ENCODE results near the gene LAPTM4A.

The LAPTM4A gene

GRCh38 chr2:20011276-20012031 lies 40.0 kb downstream of the LAPTM4A start:
- TF ChIP-seq CTCF (conservative IDR thresholded peaks at IDR 0.05; ENCODE audit: low read depth): no peak
- H3K27ac ChIP-seq: no peak overlapping the region
- no peak for DNase-seq (ENCODE audit: low spot score)
- ChIA-PET POLR2A (ENCODE audit: low non-redundant PET) (no interaction called here), CTCF (interaction anchor here (0.6 kb wide), 1 partner anchor 280 kb away, joined by 3 read pairs; no protein-coding TSS in a partner anchor)

DNA sequence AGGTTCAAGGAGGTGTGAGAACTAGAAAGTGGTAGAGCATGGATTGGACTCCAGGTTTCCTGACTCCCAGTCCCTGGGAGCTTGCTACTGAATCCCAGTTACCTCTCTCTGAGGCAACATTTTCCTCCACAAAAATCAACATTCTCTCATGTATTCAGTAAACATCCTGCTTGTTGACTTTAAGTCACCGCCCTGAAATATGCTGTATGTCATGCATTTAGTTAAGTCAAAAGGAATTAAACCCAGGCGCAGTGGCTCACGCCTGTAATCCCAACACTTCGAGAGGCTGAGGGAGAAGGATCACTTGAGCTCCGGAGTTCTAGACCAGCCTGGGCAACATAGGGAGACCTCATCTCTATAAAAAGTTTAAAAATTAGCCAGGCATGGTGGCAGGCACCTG lies 42.7 kb downstream of the LAPTM4A start:
- no peak for TF ChIP-seq CTCF (conservative IDR thresholded peaks at IDR 0.05; ENCODE audit: low read depth)
- no peak overlapping the region for H3K27ac ChIP-seq
- no peak for DNase-seq (ENCODE audit: low spot score)
- POLR2A ChIA-PET (ENCODE audit: low non-redundant PET): no interaction called here
- CTCF ChIA-PET: no interaction called here

DNA sequence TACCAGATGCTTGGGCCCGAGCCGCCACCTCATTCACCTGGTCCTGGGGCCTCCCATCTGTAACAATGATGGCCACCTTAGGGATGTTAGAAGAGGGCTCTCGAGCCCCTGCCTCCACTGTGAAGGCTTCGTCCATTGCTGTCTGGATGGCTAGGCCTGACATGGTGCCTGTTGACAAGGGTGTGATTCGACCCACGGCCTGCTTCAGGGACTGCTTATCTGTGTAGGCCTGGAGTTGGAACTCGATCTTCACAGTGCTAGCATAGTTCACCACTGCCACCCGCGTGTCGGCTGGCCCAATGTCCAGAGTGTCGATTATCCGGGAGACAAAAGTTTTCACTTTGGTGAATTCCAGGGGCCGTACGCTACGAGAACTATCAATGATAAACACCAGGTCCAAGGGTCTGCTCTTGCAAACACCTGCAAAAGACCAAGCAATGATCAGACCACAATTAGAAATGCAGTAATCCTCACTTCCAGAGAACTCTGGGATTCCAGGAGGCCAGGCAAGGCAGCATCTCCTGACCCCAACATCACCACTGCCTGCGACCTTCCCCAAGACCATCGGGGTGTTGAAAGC lies 45.4 kb downstream of the LAPTM4A start:
- CTCF ChIA-PET: no interaction called here
- no peak for TF ChIP-seq CTCF (conservative IDR thresholded peaks at IDR 0.05; ENCODE audit: low read depth)
- DNase-seq (ENCODE audit: low spot score): no peak
- POLR2A ChIA-PET (ENCODE audit: low non-redundant PET): no interaction called here
- no peak overlapping the region for H3K27ac ChIP-seq

- POLR2A ChIA-PET (ENCODE audit: low non-redundant PET): no interaction called here
- TF ChIP-seq CTCF (conservative IDR thresholded peaks at IDR 0.05; ENCODE audit: low read depth): no peak
- H3K27ac ChIP-seq: no peak overlapping the region
- CTCF ChIA-PET: interaction anchor here (0.6 kb wide), 1 partner anchor 10 kb away, joined by 3 read pairs; no protein-coding TSS in a partner anchor
- DNase-seq (ENCODE audit: low spot score): no peak
These were observed 46.3 kb downstream of the LAPTM4A start for GRCh38 chr2:20005067-20005627.

DNA sequence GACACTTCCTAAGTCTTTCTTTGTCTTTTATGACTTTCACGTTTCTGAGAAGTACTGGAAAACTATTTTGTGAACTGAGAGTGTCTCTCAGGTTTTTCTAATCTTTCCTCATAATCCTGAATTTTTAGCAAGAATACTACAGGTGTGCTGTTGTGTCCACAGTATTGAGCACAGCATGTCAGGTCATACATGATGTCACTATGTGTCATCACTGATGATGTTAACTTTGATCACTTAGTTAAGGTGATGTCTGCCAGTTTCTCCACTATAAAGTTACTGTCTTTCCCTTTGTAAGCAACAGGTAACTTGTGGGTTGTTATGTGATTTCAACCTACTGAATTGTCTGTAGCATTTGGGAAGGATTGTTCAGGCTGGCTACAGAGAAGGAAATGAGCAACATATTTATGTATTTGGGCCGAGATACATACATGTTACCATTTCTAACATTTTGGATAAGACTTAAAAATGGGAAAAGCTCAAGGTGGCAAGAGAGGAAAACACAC lies 50.0 kb downstream of the LAPTM4A start:
- ChIA-PET POLR2A (ENCODE audit: low non-redundant PET) (no interaction called here), CTCF (interaction anchor here (0.6 kb wide), 1 partner anchor 1252 kb away, joined by 3 read pairs; no protein-coding TSS in a partner anchor)
- H3K27ac ChIP-seq: no peak overlapping the region
- no peak for DNase-seq (ENCODE audit: low spot score)
- no peak for TF ChIP-seq CTCF (conservative IDR thresholded peaks at IDR 0.05; ENCODE audit: low read depth)

DNA sequence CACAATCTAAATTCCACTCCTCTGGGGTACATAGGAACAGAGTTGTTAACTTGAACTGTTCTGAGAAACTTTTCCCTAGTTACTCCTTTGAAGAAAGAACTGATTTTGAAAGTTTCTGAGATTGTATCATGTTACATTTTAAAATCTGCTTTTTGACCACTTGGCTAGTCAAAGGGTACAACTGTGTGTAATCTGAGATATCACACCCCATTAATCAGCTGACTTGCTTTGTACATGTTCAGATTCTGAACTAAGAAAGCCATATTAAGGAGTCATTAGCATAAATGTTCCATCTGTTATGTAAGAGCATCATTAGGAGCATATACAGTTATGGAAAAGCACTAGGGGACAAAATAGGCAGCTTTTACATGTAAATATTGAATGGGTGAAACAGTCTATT lies 57.7 kb downstream of the LAPTM4A start:
- POLR2A ChIA-PET (ENCODE audit: low non-redundant PET): no interaction called here
- H3K27ac ChIP-seq: no peak overlapping the region
- CTCF ChIA-PET: interaction anchor here (0.8 kb wide), 1 partner anchor 9 kb away, joined by 3 read pairs; no protein-coding TSS in a partner anchor
- TF ChIP-seq CTCF (conservative IDR thresholded peaks at IDR 0.05; ENCODE audit: low read depth): no peak
- DNase-seq (ENCODE audit: low spot score): no peak

All from RWPE1 (cell line).